Measurements from ENCODE around the gene SYCE3.

The SYCE3 gene

DNA sequence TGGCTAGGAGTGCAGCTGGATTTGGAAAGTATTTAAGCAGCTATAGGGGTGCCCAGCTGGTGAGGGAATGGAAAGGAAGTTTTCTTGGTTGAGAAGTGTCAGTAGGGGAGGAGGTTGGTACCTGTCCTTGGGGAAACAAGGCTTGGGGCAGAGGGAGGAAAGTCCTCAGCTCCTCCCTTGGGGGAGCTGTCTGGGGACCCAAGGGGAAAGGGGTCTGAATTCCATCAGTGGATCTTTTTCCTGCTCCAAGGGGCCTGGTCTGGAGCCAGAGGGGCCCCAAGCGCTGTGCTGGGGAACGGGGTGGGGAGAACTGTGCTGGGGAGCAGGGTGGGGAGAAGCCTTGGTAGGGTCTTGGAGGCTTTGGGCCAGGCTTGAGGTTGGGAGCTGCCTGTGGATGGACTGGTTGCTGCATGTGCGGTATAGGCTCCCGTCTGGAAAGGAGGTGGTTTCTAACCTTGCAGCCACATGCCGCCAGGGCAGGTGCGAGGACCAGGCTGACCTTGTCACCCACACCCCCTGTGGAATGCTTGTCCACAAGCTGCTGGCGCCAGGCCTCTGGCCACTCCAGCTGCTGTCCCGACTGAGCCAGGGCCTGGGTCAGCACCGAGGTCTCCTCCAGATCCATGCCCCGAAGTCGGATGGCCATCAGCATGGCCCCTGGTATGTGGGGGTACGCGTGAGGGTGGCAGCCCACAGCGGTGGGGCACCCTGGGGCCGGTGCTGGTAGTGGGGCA is 33.9 kb downstream of the SYCE3 start:
- TF ChIP-seq, protein P1, sequence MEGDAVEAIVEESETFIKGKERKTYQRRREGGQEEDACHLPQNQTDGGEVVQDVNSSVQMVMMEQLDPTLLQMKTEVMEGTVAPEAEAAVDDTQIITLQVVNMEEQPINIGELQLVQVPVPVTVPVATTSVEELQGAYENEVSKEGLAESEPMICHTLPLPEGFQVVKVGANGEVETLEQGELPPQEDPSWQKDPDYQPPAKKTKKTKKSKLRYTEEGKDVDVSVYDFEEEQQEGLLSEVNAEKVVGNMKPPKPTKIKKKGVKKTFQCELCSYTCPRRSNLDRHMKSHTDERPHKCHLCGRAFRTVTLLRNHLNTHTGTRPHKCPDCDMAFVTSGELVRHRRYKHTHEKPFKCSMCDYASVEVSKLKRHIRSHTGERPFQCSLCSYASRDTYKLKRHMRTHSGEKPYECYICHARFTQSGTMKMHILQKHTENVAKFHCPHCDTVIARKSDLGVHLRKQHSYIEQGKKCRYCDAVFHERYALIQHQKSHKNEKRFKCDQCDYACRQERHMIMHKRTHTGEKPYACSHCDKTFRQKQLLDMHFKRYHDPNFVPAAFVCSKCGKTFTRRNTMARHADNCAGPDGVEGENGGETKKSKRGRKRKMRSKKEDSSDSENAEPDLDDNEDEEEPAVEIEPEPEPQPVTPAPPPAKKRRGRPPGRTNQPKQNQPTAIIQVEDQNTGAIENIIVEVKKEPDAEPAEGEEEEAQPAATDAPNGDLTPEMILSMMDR (IDR thresholded peaks at IDR 0.05; ENCODE audit: low read depth, low read length, missing control alignments) = no peak
- no peak for DNase-seq (ENCODE audit: low read depth)
- in situ Hi-C loops (cut with HindIII; ENCODE audit: low sequenced_read_pairs) = no loop called here
- no peak overlapping the region for H3K4me3 ChIP-seq (ENCODE audit: low read depth, low read length)

DNA sequence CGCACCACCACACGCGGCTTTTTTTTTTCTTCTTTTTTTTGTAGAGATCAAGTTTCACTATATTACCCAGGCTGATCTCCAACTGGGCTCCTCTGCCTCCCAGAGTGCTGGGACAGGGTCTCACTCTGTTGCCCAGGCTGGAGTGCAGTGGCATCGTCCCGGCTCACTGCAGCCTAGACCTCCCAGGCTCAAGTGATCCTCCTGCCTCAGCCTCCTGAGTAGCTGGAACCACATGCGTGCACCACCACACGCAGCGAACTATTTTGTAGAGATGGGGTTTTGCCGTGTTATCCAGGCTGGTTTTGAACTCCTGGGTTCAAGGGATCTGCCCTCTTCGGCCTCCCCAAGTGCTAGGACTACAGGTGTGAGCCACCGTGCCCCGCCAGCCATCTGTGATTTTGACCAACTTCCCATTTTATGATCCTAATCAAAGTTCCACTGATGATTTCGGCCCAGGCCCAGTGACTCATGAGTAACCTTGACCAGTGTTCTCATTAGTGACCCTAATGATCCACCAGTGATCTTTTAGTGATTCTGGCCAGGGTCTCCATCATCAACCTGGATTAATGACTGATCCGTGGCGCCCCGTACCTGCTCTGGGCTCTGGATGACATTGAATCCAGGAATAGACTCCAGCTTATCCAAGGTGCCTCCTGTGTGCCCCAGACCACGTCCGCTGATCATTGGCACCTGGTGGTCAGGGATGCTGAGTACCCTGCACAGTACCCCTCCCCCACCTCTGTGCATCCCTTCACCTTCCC is 34.6 kb downstream of the SYCE3 start:
- TF ChIP-seq, protein P1 (IDR thresholded peaks at IDR 0.05; ENCODE audit: low read depth, low read length, missing control alignments) = no peak
- H3K4me3 ChIP-seq (ENCODE audit: low read depth, low read length) = no peak overlapping the region
- no peak for DNase-seq (ENCODE audit: low read depth)
- in situ Hi-C loops (cut with HindIII; ENCODE audit: low sequenced_read_pairs) = no loop called here

DNA sequence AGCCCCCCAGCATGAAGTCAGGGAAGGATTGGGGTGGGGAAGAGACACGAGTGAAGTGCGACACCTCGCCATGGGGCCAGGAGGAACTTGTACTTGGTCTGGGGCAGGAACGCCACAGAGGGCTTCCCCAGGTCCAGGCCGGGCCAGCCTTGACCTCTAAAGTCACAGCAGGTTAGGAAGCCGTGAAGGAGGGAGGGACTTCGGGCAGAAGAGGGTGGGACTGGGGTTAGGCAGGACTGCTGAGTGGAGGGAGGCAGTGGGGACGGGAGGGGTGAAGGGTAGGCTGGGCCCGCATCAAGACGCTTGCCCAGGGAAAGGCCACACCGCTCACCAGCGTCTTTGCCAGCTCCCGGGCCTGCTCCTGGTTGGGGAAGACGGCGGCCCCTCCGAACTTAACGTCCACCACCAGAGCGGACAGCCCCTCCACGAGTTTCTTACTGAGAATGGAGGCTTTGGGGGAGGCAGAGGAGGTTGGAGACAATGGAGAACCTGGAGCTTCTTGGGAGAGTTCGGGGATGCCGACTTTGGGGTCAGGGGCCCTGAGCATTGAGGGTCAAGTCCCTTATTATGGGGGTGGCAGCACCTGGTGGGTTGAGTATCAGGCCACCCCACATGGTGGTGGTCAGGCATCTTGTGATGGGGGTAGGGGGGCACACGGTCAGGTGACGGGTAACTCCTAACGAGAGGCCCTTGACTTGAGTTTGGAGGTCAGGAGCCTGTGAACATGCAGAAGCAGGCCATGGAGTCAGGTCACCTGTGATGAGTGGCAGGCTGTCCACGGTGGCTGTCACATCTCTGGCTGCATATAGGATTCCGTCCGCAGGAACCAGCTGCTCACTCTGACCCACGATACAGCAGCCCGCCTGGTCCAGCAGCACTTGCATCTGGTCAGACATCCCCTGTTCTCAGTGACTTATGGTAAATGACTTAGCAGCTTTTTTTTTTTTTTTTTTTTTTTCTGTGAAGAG is 35.6 kb downstream of the SYCE3 start:
- TF ChIP-seq, protein P1 (IDR thresholded peaks at IDR 0.05; ENCODE audit: low read depth, low read length, missing control alignments) = no peak
- no peak for DNase-seq (ENCODE audit: low read depth)
- in situ Hi-C loops (cut with HindIII; ENCODE audit: low sequenced_read_pairs) = no loop called here
- H3K4me3 ChIP-seq (ENCODE audit: low read depth, low read length) = peak overlapping the region; percentile 65

DNA sequence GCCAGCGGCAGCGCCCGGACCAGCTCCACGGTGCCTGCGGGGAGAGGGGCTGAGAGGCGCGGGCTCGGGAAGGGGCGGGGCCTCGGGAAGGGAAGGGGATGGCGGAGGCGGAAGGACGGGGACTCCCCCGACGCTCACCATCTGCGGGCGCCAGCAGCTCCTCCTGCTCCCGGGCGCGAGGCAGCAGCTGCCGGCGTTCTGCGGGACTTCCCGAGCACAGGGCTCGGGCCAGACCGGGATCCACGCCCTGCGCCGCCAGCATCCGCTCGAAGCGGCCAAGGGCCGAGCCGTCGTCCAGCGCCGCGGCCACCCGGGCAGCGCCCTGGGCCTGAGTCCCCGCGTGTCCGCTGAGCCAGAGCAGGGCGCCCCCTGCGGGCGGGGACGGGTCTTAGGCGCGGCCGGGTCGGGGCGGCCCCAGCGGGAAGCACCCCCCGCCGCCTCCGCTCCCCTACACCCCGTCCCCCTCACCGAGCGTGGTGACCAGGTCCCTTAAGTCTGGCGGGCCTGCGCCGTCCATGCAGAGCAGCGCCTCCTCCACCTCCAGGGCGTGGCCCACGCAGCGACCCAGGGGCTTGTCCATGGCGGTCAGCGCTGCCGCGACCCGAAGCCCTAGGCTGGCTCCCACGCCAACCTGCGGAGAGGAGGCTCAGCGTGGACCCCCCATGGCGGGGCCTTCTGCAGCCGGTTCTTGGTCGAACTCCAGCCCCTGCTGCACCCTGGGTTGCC is 36.4 kb downstream of the SYCE3 start:
- TF ChIP-seq, protein P1 (IDR thresholded peaks at IDR 0.05; ENCODE audit: low read depth, low read length, missing control alignments) = peak; percentile 34
- H3K4me3 ChIP-seq (ENCODE audit: low read depth, low read length) = peak overlapping the region; percentile 65
- peak; percentile 19 for DNase-seq (ENCODE audit: low read depth)
- in situ Hi-C loops (cut with HindIII; ENCODE audit: low sequenced_read_pairs) = no loop called here

DNA sequence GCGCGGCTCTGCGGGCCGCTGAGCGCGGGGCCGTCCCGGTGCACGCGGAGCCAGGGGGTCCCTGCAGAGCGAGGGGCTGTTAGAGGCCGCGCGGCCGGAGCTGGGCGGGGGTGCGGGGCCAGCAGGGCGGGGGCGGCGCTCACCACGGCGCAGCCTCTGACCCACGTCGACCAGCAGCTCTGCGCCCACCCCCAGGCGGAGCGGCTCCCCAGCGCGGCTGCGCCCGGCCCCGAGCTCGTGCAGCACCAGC is 36.9 kb downstream of the SYCE3 start:
- DNase-seq (ENCODE audit: low read depth) = no peak
- in situ Hi-C loops (cut with HindIII; ENCODE audit: low sequenced_read_pairs) = no loop called here
- TF ChIP-seq, protein P1 (IDR thresholded peaks at IDR 0.05; ENCODE audit: low read depth, low read length, missing control alignments) = no peak
- H3K4me3 ChIP-seq (ENCODE audit: low read depth, low read length) = peak overlapping the region; percentile 65

All from astrocyte of the cerebellum (primary cell).